DMS 273 (cell line): ENCODE data around the gene WTIP.
"Not testable (repeated sequence)": the region's sequence is repeated elsewhere in the genome, so short reads cannot be mapped to it uniquely, and the experiment has no call there.

Source experiments
- DNase-seq: peaks from one replicate; lab custom pipeline; 2025; ENCODE audit not compliant: unreplicated experiment; lab: John Stamatoyannopoulos, UW

Gene WTIP

DNA sequence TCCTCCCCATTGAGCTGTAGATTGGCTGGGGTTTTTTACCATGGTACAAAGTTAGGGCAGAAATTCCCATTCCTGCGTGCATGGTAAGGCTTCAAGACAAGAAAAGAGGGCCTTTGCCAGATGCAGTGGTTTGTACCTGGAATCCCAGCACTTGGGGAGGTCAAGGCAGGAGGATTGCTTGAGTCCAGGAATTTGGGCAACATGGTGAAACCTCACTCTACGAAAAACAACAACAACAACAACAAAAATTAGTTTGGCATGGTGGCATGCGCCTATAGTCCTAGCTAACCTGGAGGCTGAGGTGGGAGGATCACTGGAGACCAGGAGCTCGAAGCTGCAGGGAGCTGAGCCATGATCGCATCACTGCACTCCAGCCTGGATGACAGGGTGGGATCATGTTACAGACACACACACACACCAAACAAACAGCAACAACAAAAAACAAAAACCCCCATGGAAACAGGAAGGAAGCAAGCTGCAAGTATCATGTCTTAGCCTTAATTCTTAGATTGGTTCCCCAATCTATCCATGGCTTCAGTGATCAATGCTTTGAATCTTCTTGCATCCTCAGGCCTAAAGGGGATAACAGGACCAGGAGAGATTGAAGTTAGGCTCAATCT is 5.5 kb upstream of the WTIP start:
- DNase-seq, result no peak

DNA sequence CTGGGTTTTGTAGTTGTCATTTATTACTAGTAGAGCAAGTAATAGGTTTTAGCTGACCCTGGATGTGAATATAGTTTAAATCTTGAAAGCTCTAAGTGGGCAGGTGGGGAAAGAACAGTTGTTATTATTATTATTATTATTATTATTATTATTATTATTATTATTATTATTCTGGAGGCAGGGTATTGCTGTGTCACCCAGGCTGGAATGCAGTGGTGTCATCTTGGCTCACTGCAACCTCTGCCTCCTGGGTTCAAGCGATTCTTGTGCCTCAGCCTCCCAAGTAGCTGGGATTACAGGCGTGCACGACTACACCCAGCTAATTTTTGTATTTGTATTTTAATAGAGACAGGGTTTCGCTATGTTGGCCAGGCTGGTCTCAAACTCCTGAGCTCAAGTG is 3.1 kb upstream of the WTIP start:
- DNase-seq, result not testable (repeated sequence)

DNA sequence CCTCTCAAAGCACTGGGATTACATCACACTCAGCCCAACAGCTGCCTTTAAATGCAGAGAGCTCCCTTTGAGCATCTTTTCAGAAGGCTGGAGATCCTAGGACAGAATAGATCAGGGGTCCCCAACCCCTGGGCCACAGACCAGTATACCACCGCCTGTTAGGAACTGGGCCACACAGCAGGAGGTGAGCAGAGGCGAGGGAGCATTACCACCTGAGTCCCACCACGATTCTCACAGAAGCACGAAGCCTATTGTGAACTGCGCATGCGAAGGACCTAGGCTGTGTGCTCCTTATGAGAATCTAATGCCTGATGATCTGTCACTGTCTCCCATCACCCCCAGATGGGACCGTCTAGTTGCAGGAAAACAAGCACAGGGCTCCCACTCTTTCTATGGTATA is 2.2 kb upstream of the WTIP start:
- DNase-seq, result no peak

DNA sequence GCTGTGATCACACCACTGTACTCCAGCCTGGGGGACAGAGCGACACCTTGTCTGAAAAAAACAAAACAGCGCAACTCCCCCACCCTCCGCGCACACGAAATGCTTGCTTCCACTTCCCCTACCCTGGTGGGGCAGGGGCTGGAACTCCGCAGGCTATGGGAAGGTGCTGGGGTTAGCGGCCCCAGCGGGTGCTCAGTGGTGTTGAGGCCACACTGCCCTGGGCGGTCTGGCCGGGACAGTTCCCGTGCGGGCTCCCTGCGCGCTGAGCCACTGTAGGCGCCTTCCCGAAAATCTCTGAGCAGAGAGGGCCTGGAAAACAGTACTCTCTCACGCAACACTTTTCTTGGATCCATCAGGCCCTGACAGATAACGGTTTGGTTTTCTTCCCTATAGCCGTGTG is 1.1 kb upstream of the WTIP start:
- no peak for DNase-seq

DNA sequence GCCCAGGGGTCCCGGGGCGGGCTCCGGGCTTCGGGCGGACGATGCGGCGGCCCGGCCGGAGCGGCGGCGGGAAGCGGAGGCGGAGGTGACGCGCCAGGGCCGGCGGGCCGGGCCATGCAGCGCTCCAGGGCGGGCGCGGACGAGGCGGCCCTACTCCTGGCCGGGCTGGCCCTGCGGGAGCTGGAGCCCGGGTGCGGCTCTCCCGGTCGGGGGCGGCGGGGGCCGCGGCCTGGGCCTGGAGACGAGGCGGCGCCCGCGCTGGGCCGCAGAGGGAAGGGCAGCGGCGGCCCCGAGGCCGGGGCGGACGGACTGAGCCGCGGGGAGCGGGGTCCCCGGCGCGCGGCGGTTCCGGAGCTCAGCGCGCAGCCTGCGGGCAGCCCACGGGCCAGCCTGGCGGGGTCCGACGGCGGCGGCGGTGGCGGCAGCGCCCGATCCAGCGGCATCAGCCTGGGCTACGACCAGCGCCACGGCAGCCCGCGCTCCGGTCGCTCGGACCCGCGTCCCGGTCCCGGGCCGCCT is 362 bp downstream of the WTIP start:
- peak; percentile 58 for DNase-seq

DNA sequence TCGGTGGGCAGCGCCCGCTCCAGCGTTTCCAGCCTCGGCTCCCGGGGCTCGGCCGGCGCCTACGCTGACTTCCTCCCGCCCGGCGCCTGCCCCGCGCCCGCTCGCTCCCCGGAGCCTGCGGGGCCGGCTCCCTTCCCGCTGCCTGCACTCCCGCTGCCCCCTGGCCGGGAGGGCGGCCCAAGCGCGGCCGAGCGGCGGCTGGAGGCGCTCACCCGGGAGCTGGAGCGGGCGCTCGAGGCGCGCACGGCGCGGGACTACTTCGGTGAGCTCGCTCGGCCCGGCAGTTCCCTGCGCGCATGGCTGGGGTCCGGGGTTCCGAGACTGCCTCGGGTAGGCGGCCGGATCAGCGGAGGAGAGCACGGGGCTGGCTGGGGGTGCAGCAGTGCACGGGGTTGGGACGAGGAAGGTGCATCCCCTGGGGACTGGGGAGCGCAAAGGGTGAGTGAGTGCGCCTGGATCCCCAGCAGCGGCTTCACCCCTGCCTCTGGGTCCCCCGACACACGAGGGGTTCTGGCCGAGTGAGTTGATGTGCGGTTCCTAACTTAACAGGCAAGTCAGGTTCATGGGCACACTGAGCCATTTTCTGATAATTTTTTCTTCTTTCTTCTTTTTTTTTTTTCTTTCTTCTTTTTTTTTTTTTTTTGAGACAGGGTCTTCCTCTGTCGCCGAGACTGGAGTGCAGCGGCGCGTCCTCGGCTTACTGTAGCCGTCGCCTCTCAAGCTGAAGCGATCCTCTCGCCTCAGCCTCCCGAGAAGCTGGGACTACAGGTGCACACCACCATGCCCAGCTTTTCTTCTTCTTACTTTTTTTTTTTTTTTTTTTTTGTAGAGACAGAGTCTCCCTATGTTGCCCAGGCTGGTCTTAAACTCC is 1.1 kb downstream of the WTIP start:
- DNase-seq, result peak; percentile 61

DNA sequence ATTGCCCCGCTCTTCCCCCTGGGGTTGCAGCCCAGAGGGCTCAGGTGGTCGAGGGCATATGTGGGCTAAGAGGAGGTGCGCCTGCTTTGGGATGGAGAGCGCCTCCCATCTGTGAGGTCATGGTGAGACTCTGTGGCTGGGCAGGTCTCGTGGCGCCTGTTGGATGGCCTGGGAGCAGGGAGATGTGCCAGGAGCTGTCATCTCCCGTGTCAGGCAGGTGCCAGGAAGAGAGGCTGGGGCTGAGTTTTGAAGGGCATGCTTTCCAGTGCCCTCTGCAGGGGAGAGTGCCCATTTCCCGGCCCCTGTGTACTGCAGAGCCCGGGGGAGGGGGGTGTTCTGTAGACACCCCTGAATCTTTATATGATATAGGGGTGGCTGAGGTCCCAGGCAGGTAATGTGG is 2.8 kb downstream of the WTIP start:
- DNase-seq, result no peak

DNA sequence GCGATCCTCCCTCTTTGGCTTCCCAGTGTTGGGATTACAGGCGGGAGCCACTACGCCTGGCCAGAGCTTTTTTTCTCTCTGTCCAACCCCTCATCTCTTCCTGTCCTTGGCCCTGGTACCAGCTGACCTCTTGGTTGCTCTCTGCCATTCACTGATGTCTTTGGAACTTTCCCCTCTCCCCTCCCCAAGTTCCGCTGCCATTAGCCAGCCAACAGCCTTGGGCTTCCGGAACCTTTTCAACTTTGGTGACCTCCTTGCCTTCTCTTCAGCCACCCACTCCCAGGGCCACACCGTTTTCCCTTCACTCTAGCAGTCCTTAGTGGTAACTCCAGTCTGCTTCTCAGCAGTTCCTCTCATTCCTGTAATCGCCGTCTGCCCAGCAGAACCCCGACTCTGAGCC is 4.3 kb downstream of the WTIP start:
- DNase-seq, result no peak

DNA sequence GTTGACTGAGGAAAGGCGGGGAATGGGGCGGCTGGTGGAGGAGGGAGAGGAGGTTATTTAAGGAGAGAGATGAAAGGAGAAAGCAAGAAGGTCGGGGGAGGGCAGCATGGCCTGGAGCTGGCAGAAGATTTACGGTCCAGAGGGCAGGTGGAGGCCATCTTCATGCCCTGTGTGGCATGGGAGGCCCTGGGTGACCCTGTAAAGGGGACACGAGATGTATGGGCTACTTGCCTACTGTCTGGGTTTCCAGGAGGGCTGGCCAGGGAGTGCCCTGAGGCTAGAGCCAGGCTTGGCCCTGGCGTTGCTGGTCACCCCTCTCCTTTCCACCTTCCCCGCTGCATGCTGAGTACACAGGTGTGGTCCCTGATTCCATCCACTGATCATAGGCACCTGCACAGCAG is 6.1 kb downstream of the WTIP start:
- DNase-seq, result no peak

DNA sequence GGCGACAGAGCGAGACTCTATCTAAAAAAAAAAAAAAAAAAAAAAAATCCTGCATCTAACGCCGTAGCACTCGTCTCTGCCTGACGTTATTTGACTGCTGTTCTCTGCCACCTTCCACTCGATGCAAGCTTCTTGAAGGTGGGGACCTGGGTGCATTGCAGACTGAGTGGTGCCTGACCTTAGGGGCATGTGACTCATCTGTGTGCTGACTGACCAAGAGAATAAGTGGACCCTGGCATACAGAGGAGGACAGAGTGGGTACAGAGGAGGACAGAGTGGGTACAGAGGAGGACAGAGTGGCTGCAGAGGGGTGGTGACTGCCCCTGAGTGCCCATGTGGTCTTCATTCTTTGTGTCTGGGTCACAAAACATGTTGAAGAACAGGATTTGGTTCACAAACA is 7.6 kb downstream of the WTIP start:
- DNase-seq, result no peak

DNA sequence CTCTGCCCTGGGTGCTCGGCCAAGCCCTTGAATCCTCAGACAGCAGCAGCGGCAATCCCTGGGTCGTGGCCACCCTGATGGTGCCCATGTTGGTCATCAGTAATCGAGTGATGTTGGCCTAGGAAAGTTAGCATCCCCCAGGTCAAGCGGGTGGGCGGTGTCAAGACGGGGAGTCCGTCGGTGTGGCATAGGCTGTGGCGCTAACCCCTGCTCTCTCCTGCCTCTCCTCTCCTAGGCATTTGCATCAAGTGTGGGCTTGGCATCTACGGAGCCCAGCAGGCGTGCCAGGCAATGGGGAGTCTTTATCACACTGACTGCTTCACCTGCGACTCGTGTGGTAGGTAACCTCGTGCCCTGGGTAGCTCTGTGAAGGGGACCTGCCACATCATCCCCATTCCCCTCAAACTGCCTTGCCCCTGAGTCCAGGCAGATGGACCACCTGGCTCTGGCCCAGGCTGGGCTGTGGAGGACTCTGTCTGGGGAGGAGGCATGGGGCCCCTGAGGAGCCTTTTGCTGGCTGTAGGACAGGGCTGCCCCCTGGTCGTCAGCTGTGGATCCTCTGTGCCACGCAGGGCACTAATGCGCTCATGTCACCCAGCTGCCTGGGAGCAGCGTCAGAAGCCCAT is 8.7 kb downstream of the WTIP start:
- no peak for DNase-seq

DNA sequence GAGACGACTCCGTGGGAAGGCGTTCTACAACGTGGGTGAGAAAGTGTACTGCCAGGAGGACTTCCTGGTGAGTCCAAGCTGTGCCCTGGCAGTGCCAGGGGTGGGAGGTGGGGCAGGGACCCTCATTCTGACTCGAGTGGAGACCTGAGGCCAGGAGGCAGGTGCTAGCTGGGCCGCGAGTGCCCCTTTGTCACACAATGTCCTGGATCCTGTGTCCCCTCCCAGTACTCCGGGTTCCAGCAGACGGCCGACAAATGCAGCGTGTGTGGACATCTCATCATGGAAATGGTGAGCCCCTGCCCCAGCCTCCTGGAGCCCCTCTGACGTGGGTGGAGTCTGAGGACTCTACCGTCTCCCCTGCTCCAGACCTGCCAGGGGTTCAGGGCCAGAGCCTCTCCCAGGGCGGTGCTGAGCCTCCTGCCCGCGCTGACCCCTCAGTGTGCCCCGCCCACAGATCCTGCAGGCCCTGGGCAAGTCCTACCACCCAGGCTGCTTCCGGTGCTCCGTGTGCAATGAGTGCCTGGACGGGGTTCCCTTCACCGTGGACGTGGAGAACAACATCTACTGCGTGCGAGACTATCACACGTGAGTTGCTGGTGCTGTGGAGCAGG is 11.6 kb downstream of the WTIP start:
- DNase-seq, result no peak

DNA sequence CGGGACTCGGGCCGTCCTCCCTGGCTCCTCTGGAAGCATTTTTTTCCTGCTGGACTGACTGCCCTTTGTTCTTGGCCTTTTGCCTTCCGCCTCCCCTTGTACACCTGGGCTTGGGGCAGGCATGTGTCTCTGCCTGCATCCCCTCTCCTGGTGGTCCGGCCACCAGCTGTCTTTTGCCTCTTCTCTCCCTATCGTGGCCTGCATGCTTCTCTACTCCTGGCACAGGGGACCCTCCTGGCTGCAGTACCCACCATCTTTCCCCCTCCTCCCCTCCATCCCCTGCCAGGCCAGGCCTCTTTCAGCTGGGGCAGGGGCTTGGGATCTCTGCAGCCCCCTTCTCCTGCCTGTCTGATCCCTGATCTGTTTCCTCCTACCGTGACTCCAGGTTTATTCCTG is 12.1 kb downstream of the WTIP start:
- no peak for DNase-seq

DNA sequence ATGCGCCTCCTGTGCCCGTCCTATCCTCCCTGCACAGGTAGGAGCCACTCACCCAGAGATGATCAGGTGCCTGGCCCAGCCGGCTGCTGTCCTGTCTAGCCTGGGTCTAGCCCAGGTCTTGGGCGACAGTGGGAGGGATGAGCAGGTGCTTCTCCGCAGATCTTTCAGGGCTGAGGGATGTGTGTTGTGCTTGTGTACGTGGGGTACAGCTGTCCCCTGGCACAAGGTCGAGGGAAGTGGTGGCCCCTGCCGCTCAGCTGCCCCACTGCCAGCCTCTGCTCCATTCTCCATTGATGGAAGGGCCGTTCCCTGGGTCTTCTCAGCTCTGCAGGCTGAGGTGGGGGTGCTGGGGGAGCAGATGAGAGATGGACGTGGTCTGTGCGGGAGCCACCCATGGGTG is 13.0 kb downstream of the WTIP start:
- no peak for DNase-seq

DNA sequence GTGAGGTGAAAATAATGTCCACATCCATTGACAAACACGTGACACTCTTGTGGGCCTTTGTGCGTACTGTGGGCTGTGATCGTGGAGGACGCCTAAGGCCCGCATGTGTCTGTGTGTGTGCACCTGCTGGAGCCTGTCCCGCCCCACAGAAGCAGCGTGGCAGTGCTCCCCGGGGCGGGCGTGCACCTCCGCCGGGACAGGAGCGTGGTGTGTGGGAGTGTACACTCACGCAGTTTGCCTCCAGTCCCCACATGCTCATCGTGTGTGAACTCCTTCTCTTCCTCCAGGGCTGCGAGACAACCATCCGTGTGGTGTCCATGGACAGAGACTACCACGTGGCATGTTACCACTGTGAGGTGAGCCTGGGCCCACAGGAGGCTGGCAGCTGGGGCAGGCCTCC is 13.9 kb downstream of the WTIP start:
- DNase-seq, result no peak

DNA sequence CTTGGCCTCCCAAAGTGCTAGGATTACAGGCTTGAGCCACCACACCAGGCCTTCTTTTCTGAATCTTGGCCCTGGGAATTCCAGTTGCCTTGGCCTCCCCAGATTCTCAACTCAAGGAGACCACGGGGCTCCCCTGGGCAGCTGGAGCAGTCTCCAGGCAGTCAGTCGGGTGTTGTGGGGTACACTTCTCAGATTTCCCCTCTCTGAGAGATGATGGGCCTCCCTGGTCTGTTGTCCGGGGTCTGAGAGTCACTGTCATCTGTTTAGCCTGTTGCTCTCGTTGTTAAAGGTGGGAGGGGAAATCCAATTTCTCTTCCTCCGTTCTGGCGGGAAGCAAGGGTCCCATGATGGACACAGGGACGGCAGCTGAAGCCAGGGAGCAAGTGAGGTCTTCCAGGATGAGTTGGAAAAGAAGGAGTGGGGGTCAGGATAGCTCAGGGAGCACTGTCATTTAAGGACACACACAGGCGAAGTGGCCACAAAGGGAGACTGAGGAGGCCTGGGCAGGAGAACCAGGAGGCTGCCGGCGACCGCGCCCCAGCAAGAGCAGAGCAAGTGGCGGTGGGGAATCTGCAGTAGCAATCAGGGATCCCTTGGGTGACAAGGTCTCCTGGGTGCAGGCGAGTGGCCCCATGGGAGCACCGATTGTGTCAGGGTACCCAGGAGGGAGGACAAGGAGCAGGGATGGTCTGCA is 15.7 kb downstream of the WTIP start:
- no peak for DNase-seq

DNA sequence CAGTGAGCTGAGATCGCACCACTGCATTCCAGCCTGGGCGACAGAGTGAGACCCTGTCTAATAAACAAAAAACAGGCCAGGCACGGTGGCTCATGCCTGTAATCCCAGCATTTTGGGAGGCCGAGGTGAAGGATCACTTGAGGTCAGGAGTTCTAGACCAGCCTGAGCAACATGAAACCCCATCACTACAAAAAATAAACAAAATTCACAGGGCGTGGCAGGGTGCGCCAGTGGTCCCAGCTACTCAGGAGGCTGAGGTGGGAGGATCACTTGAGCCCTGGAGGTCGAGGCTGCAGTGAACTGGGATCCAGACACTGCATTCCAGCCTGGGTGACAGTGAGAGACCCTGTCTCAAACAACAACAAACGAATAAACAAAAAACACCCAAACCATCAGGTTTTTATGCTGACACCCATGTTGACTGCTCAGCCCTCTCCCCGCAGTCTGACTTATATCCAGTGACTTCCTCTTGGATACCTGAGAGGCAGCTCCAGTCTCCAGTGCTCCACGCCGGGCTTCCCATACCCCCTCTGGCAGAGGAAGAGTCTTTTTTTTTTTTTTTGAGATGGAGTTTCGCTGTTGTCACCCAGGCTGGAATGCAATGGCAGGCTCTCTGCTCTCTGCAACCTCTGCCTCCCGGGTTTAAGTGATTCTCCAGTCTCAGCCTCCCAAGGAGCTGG is 17.7 kb downstream of the WTIP start:
- no peak for DNase-seq

DNA sequence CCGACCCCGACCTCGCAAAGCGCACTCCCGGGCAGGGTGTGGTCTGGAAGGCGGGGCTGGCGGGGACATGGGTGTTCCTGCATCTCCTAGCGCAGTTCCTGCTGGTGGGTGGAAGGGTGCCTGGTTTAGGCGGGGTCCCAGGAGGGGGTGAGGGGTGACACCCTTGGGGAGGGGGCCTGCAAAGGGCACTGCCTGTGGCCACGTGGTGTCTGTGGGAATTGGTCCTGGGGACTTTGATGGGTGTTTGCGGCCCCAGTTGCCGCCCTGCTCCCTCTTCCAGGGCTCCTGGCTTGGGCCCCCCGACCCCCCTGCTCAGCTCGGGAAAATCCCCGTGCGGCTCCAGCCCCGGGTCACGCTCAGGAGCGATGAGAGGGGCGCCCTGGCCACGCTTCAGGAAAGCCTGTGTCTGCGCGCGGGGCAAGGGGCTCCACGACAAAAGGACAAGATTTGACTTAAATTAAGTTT is 19.1 kb downstream of the WTIP start:
- DNase-seq, result no peak

DNA sequence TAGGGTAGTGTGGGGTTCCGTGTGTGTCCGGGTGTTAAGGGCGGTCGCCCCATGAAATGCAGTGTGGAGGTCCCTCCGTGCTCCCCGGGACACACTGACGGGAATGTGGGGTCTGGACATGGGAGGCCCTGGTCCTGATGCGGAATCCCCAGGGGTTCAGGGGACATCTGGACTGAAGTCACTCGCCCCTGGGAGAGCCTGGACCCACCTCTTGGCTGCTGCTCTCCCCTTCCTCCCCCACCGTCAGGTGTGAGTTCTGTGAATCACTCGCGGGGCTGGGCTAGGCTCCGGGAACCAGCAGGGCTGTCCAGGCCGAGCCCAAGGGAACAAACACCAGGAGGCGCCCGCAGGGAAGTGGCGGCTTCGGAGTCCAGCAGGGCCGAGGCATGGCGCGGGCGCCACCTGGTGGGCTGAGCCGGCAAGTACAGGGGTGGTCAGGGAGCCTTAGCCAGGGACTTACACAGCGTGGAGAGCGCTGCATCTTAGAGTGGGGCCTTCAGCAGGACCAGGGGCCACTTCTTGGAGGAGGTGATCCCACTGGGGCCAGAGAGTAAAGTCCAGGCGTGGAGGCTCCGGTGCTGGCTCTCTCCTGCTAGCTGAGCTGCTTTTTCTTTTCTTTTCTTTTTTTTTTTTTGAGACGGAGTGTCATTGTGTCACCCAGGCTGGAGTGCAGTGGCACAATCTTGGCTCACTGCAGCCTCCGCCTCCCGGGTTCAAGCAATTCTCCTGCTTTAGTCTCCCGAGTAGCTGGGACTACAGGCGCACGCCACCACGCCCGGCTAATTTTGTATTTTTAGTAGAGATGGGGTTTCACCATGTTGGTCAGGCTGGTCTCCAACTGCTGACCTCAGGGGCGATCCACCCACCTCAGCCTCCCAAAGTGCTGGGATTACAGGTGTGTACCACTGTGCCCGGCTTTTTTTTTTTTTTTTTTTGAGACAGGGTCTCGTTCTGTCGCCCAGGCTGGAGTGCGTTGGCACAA is 20.1 kb downstream of the WTIP start:
- peak; percentile 94 for DNase-seq
